KOPT-K1 (cell line): ENCODE measurements around the gene MAP3K3.
A peak's percentile ranks its signal among the peaks of the same experiment; 100 is the strongest.

Source experiments
- H3K27ac ChIP-seq: fragments of 200-600 bp; sonication (generic); 2 replicates; pipeline ENCODE4 v1.5.1; 2016; ENCODE audit warnings: antibody characterized with exemption, mild to moderate bottlenecking, low read depth, low read length; ENCODE audit not compliant: poor library complexity, severe bottlenecking
- H3K36me3 ChIP-seq: fragments of 200-600 bp; sonication (generic); 2 replicates; pipeline ENCODE4 v1.5.1; 2017; ENCODE audit warnings: antibody characterized with exemption, mild to moderate bottlenecking, low read length, moderate library complexity; ENCODE audit not compliant: insufficient read depth
- H3K9me3 ChIP-seq: fragments of 200-600 bp; sonication (generic); 2 replicates; pipeline ENCODE4 v1.5.1; 2017; ENCODE audit warnings: antibody characterized with exemption, low read length, mild to moderate bottlenecking; ENCODE audit not compliant: insufficient read depth, poor library complexity, severe bottlenecking

Gene MAP3K3

DNA sequence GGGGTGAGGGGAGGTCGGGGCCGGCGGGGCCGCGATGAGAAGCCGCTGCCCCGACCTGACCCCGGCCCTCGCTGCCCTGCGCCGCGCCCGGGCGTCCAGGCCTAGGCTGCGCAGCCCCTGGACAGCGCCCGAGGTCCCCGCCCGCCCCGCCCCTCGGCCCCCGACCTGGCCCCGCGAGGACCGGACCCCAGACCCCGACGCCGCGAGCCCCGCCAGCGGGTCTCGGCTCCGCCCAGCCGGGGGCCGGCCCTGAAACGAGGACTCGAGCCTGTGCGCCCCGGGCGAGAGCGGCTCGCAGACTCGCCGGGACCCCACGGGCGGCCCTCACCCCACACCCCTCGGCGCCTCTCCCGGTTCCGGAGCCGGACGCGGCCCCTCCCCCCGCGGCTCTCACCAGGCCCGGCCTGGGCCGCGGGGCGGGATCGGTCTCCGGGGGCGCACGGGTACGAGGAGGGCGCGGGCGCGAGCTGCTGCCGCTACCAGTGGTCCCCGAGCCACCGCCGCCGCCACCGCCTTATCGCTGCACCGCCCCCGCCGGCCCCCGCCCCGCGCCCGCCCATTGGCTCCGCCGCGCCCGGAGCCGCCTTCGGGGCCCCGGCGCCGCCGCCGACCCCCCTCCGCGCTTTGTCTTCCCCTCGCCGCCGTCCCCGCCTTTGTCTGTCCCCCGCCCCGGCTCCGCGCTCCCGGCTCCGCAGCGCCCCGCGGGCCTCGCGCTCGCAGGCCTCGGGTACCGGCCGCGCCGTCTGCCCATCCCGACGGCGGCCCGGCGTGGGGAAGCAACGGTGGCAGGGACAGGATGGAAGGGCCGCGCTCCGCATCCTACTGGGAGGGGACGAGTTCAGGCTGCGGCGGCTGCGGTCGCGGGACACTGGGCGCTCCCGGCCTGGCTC lies 77.7 kb downstream of the MAP3K3 start, which contains the start of gene LIMD2:
TSS of gene LIMD2 (minus strand) at position 488 of the 890 bp plus-strand sequence. CDS start 827 bp downstream, outside the sequence.
- peak within 1 kb of the TSS; percentile 91 for H3K27ac ChIP-seq
- peaks cover 46% of the 10 kb centered on the region for H3K36me3 ChIP-seq
- H3K9me3 ChIP-seq: no peaks in the 10 kb centered on the region

DNA sequence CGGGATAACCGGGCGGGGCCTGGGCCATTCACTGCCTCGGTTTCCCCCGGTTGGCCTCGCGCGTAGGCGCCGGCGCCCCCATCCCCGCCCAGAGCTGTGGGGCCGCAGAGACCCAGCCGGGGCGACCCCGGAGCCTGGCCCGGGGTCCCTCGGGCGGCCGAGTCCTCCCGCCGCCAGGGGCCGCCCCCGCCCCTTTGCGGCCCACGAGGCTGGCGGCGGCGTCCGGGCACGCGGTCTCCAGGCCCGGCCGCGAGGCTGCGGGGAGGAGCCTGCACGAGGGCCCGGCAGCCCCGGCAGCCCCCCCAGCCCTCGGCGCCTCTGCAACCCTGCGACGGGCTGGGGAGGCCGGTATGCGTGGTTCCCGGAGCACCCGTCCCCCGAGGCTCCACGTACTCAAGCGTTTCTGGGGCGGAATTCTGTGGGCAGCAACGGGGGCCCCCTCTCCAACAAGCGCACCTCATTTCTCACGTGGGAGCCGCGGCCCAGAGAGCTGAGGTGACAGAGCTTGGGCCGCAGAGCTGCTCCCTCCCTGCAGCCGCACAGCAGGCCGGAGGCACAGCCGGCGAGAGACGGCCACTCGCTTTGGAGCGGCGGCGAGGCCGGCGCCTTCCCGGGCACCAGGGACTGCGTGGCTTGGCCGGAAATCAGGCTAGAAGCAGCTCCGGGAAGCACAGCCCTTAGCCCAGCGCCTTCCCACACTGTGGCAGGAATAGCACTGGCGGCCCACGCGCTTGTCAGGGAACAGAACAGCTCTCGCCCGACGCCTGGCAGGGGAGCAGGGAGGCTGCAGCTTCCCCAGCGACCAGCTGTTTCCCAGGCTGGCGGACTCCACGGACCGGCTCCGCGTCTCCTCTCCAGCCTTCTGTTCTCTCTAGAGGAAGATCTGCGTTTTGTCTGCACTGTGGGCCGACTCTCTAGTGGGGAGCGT lies 78.6 kb downstream of the MAP3K3 start:
- H3K27ac ChIP-seq: peak overlapping the region; percentile 91
- H3K9me3 ChIP-seq: no peaks in the 10 kb centered on the region
- peaks cover 49% of the 10 kb centered on the region for H3K36me3 ChIP-seq

DNA sequence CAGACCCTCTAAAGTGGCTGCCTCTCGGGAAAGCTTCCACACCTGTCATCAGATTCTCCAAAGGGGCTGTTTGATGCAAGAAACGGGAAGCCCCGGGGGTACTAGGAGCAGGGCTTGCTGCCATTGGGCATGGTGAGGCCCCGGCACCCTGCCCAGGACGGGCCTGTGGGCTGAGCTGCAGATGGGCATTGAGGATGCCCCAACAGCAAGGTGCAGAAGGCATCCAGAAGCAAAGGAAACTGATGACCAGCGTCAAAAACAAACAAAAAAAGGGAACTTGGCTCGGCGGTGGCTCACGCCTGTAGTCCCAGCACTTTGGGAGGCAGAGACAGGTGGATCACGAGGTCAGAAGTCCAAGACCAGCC lies 79.2 kb downstream of the MAP3K3 start:
- Histone ChIP-seq H3K27ac (peak overlapping the region; percentile 69), H3K9me3 (no peaks in the 10 kb centered on the region), H3K36me3 (peaks cover 49% of the 10 kb centered on the region)

DNA sequence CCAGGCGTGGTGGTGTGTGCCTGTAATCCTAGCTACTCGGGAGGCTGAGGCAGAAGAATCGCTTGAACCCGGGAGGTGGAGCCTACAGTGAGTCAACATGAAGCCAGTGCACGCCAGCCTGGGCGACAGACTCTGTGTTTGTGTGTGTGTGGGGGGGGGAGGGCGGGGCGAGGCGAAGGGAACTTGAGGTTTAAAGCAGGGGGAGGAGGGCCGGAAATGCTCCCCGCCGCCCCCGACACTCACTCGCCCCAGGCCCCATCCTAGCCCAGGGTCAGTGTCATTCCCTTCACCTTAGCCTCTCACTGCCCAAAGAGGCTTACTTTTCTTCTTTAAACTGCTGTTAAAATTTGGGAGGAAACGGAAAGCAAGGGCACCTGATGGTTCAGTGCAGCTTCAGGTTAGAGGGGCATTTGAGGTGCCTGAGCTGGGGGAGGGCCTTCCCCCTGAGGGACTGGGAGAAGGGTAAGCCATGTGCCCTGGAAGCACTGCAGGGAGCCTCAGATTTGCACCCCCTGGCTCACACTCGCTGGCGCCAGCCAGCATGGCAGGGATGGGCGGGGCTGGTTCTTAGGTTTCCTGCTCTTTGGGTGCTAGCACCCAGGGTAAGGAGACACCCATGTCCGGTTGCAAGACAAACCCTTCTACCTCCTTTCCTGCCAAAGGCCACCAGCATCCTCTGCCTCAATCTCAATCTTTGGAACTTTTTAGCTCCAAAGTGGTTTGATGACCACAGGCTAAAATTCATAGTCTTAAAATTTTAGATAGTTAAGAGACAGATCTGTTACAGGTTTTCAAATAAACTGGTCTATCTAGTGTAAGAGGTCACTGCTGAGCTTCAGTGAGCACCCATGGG lies 79.9 kb downstream of the MAP3K3 start:
- Histone ChIP-seq H3K36me3 (peaks cover 49% of the 10 kb centered on the region), H3K27ac (peak overlapping the region; percentile 69), H3K9me3 (no peaks in the 10 kb centered on the region)

DNA sequence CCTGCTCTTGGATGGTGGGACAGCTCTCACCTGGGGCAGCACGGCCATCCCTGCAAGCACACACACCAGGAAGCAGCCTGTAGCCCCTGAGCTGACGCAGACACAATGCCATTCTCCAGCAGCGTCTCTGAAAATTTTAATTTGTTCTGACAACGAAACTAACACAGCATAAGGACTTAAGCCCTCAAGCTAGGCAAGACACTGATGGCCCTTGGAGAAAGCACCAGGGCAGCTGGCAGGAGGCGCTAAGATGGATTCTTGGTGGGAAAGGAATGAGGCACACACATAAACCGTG lies 80.5 kb downstream of the MAP3K3 start:
- H3K9me3 ChIP-seq: no peaks in the 10 kb centered on the region
- H3K36me3 ChIP-seq: peaks cover 46% of the 10 kb centered on the region
- peak overlapping the region; percentile 69 for H3K27ac ChIP-seq

DNA sequence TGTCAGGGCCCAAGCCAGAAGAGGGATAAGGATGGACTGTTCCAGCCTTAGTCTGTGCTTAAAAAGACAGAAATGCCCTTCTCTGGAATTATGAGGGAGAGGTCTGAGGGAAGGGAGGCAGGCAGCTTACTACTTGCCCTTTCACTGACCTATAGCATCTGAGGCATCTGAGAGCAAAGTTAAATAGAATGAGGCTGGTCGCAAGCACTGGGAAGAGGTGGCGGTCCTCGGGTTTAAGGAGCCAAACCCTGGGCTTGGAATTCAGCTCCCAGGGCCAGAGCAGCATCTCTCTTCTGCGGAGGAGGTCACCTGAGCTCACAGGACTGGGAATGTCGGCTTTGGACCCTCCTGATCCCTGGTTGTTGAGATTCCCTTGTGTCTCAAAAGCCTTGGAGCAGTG lies 80.8 kb downstream of the MAP3K3 start:
- Histone ChIP-seq H3K9me3 (no peaks in the 10 kb centered on the region), H3K36me3 (peaks cover 48% of the 10 kb centered on the region), H3K27ac (peak overlapping the region; percentile 69)

DNA sequence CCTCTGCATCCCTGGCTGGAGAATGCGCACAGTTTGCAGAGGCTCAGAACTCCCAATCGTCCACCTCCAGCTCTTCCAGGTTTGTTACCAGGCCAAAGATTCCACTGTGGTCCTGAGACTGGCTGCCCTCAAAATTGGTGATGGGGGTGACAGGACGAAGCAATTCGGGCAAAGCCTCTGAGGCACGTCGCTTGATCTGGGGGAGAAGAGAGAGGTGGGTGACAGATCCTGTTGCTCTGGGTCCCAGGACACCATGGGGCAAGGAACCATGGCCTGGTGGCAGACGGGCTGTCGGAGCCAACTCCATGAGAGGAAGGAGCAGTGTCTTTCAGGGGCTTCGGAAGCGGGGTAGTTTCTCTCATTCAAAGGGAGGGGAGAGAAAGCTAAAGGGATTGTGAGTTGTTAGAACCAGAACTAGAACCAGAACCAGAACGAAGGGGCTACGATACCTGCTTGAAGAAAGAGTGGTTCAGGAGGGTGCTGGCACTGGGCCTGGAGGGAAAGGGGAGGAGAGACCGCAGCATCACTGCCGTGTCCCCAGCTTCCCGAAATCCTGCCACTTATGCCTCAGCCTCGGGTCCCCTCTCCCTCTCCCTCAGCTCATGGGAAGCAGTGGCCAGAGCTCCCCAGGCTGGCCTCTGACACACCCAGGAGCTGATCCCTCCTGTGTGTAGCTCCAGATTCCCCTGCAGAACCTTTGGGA lies 81.5 kb downstream of the MAP3K3 start:
- Histone ChIP-seq H3K36me3 (peaks cover 54% of the 10 kb centered on the region), H3K9me3 (no peaks in the 10 kb centered on the region), H3K27ac (no peak overlapping the region)

DNA sequence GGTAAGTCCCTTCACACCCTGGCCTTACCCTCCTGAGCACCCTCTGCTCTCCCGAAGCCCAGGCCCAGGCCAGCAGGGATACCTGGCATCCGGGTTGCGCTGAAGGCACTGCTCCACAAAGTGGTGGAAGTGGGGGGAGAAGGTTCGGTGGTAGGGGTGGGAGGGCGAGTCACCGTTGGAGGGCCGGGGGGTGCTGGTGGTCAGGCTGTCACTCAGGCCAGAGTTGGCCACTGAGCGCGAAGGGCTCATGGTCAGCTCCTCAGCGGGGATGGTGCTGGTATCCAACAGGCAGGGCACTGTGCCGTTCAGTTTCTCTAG lies 82.0 kb downstream of the MAP3K3 start:
- Histone ChIP-seq H3K9me3 (no peaks in the 10 kb centered on the region), H3K27ac (no peak overlapping the region), H3K36me3 (peaks cover 60% of the 10 kb centered on the region)

DNA sequence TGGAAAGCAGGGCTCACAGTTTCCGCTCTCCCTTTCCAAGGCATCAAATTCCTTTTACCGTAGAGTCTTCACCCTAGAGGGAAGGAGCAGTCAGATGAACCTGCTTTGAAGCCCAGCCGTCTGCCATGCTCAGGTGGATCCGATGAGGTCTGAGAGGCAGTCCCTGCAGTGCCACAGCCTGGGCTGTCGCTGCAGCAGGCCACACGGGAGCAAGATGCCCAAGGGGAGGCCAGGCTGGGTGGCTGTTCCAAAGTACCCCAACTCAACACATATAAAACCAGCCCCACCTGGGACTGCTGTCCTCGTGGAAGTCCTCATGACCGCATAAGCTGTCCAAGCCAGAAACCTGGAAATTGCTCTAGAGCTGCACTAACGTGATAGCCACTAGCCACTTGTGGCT lies 82.6 kb downstream of the MAP3K3 start:
- H3K27ac ChIP-seq: no peak overlapping the region
- H3K36me3 ChIP-seq: peaks cover 66% of the 10 kb centered on the region
- no peaks in the 10 kb centered on the region for H3K9me3 ChIP-seq

DNA sequence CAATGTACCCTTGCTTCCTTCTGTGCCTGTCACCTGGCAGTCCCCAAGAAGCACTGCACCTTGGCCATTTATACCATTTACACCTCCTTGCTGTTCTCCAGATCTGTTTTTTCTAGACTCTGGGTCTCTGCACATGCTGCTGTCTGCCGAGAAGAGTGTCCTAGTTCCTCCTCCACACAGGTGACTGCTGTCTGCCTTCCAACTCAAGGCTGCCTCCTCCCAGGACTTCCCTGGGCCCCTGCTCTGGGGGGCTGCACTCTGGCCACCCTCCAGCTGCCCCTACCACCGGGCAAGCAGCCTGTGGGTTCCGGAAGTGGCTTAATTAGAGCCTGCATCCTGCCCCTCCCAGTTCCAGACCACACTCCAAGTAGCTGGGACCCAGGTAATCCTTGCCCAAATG lies 83.4 kb downstream of the MAP3K3 start:
- Histone ChIP-seq H3K36me3 (peaks cover 74% of the 10 kb centered on the region), H3K27ac (no peak overlapping the region), H3K9me3 (no peaks in the 10 kb centered on the region)

DNA sequence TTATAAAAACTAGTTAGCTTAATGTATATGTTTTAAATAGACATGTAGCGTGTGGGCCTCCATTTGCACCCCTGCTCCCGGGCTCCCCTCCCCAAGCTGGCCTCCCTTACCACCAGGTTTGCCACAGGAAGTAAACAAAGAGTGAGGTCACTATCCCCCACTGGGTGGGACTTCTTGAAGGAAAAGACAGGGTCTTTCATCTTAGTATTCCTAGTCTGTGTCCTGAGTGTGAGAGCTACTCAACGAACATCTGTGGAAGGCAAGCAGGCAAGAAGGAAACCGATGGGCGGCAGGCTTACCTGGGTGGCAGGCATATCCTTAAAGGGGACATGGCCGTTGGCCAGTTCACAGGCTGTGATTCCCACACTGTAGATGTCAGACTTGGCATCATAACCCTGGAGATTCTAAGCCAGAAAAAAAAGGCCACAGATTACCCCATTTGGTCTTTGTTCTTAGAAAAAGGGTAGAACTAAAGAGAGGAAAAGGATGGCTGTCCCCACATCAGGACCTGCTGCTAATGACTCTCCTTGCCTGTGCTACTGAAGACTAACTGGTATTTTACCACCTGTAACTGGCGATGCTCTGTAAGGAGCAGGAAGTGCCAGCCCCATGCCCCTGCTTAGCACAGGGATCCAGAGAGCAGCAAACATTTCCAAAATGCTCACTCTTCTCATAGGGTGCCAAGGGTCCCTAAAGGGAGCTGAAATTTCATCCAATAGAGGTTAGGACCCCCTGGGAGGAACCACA lies 84.3 kb downstream of the MAP3K3 start:
- Histone ChIP-seq H3K27ac (no peak overlapping the region), H3K36me3 (peaks cover 82% of the 10 kb centered on the region)

DNA sequence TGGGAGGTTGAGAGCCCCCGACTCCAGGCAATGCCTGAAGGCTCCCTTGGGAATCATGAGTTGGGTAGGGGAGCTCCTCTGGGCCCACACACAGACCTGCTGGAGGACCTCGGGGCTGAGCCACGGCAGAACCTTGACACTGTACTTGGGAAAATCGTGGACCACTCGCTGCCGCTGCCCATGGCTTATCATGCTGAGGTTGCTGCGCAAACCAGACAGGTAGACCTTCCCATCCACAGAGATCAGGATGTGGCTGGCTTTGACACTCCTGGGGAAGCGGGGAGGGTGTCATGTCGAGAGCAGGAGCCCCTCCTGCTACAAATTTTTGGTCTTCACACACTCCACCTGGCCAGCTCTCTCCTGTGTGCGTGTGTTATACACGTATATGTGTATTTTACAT lies 84.9 kb downstream of the MAP3K3 start:
- H3K27ac ChIP-seq: no peak overlapping the region
- H3K9me3 ChIP-seq: no peaks in the 10 kb centered on the region
- peaks cover 89% of the 10 kb centered on the region for H3K36me3 ChIP-seq

More for the DNA sequence above, 84.3 kb downstream of the MAP3K3 start:
- no peaks in the 10 kb centered on the region for H3K9me3 ChIP-seq

DNA sequence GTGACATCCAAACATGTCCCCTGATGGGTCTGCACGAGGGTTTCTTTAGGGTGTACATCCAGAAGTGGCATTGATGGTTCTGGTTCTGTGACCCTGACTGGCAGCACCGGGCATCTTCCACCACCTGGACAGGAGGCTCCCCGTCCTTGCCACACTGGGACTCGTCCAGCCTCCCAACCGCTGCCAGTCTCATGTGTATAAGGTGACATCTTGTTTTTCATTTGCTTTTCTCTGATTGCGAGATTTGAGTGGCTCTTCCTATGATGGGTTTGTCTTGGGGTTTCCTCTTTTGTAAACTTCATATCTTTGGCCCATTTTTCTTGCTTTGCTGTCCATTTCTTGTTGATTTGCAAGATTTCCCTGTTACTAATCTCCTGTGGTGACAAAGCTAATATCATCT lies 86.9 kb downstream of the MAP3K3 start:
- Histone ChIP-seq H3K27ac (no peak overlapping the region), H3K36me3 (peaks cover 92% of the 10 kb centered on the region), H3K9me3 (no peaks in the 10 kb centered on the region)
